Erythroblast (primary cell): ENCODE data around the gene AMPD3.

ENCODE experiments used
- GATA1 ChIP-seq: IDR thresholded peaks from 2 replicates; pipeline ENCODE4 v1.6.1; 2011; ENCODE audit warnings: low read depth, mild to moderate bottlenecking, control low read depth, low read length, moderate library complexity
- POLR2A ChIP-seq: IDR thresholded peaks from 2 replicates; pipeline ENCODE4 v1.6.1; 2011; ENCODE audit warnings: mild to moderate bottlenecking, low read length

- TF ChIP-seq POLR2A (no peak), GATA1 (no peak)
Observed at GRCh38 chr11:10487002-10487647, 32.1 kb downstream of the AMPD3 start.
